OCI-LY1 (cell line): ENCODE results near the gene HLA-DMB.

Source experiments
- EZH2 ChIP-seq: fragments of 200-600 bp; sonication (generic), shearing (Covaris generic); IDR thresholded peaks from 2 replicates; pipeline ENCODE4 v1.8.0; 2017; ENCODE audit warnings: borderline replicate concordance, mixed run types, mild to moderate bottlenecking, antibody characterized with exemption, low read length, moderate library complexity, mixed read lengths
- TF ChIP-seq, protein P1 (sequence below): fragments of 200-600 bp; sonication (generic), shearing (Covaris generic); IDR thresholded peaks from 2 replicates; pipeline ENCODE4 v1.5.1; 2017; ENCODE audit warnings: mild to moderate bottlenecking, antibody characterized with exemption, low read length, moderate library complexity, mixed read lengths

GRCh38 chr6:32906539-32906938 is 34.3 kb downstream of the HLA-DMB start:
- TF ChIP-seq, protein P1, sequence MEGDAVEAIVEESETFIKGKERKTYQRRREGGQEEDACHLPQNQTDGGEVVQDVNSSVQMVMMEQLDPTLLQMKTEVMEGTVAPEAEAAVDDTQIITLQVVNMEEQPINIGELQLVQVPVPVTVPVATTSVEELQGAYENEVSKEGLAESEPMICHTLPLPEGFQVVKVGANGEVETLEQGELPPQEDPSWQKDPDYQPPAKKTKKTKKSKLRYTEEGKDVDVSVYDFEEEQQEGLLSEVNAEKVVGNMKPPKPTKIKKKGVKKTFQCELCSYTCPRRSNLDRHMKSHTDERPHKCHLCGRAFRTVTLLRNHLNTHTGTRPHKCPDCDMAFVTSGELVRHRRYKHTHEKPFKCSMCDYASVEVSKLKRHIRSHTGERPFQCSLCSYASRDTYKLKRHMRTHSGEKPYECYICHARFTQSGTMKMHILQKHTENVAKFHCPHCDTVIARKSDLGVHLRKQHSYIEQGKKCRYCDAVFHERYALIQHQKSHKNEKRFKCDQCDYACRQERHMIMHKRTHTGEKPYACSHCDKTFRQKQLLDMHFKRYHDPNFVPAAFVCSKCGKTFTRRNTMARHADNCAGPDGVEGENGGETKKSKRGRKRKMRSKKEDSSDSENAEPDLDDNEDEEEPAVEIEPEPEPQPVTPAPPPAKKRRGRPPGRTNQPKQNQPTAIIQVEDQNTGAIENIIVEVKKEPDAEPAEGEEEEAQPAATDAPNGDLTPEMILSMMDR = no peak
- TF ChIP-seq EZH2 = no peak
